Heart right ventricle (tissue), 16 donors: ENCODE results near the gene SPEN. TPM values are rescaled to one million over a fixed set of nuclear protein-coding genes. Genes with fewer than 3 reads are reported as not detected.
"Not testable (repeated sequence)": the region's sequence is repeated elsewhere in the genome, so short reads cannot be mapped to it uniquely, and the experiment has no call there.

Experiments used
- ATAC-seq, 8 donors: fragments of 200-7000 bp; cut with Tn5 transposase; one replicate each; pipeline ENCODE4 v1.9.1; 2020; ENCODE audit warnings: mild to moderate bottlenecking in 8 of 8, moderate library complexity in 8 of 8, moderate number of reproducible peaks in 1 of 8
- DNase-seq, 2 donors: peaks; one replicate each; pipeline ENCODE4 v3.0.0-alpha.2; 2020
- H3K27ac ChIP-seq, 10 donors: fragments of 200-600 bp; sonication (generic) in 2 of 10; one replicate each; pipeline versions ENCODE4 v1.5.0 to v1.8.0; 2020 to 2022; ENCODE audit warnings: mild to moderate bottlenecking in 3 of 10
- H3K27me3 ChIP-seq, 7 donors: fragments of 200-600 bp; one replicate each; pipeline ENCODE4 v1.8.0; 2021 to 2022; ENCODE audit warnings: mild to moderate bottlenecking in 2 of 7
- H3K36me3 ChIP-seq, 9 donors: fragments of 200-600 bp; sonication (generic) in 1 of 9; one replicate each; pipeline versions ENCODE4 v1.5.0 to v1.8.0; 2020 to 2022; ENCODE audit warnings: mild to moderate bottlenecking in 2 of 9
- H3K4me1 ChIP-seq, 9 donors: fragments of 200-600 bp; sonication (generic) in 1 of 9; one replicate each; pipeline versions ENCODE4 v1.5.0 to v1.8.0; 2020 to 2022; ENCODE audit warnings: mild to moderate bottlenecking in 4 of 9
- H3K4me3 ChIP-seq, 10 donors: fragments of 200-600 bp; sonication (generic) in 2 of 10; one replicate each; pipeline versions ENCODE4 v1.5.0 to v1.8.0; 2020 to 2022; ENCODE audit warnings: mild to moderate bottlenecking in 7 of 10, moderate library complexity in 2 of 10
- H3K9me3 ChIP-seq, 11 donors: fragments of 200-600 bp in 10 of 11; sonication (generic) in 2 of 11; one replicate each; pipeline versions ENCODE4 v1.5.0 to v1.8.0; 2013 to 2022; ENCODE audit warnings: mild to moderate bottlenecking in 2 of 11, control low read depth in 1 of 11, moderate library complexity in 1 of 11
- WGBS, 2 donors: extraction: QIAGEN DNeasy Blood & Tissue Kit; methylation state at CpG; one replicate each; pipeline ENCODE4 v1.1.7; 2013; ENCODE audit warnings: inconsistent platforms in 1 of 2; 5-methylcytosine and 5-hydroxymethylcytosine counted together
- intact Hi-C, 10 donors: fragments of 100-400 bp; cut with DNase I; formaldehyde crosslinking; loops; one replicate each; pipeline versions ENCODE4 v1.11.1 to v1.14.2; 2022
- polyA plus RNA-seq, 2 donors: library from polyadenylated mRNA; stranded (reverse); fragments of 200-250 nt; gene quantifications; one replicate each; pipeline ENCODE4 v1.2.3, GENCODE V29; 2013
- total RNA-seq, 10 donors: library from RNA; stranded (reverse); fragmentation: NEBNext Ultra II Directional in 3 of 10; extraction: Animal tissue kit (Norgen Biotek cat#: 25700) in 3 of 10; gene quantifications; one replicate each; pipeline versions ENCODE4 v1.2.1 to v1.2.4, GENCODE V29; 2021 to 2023
- TF ChIP-seq, protein P1 (sequence below), 9 donors: fragments of 200-600 bp; sonication (generic) in 2 of 9; IDR thresholded peaks; one replicate each; pipeline versions ENCODE4 v1.5.0 to v1.8.0; 2021 to 2022; ENCODE audit warnings: antibody characterized with exemption in 9 of 9, mild to moderate bottlenecking in 5 of 9, moderate library complexity in 1 of 9
- donor health status: Arrhythmogenic right ventricular cardiomyopathy.
- donor health status: ischemic (EF 13 %, LVEDD 7.1; RV severe dilation, severe dysfunction).
- donor health status: healthy with polysubstance abuse.
- donor health status: DM: no; HTN: yes; CAD: no.
- donor health status: DM: no; HTN: no; CAD: no.
- donor health status: ischemic (EF 25% LVEDD 6.9; RV normal size, moderate dysfunction).
- donor health status: ischemic (EF 25% LVEDD 5.7; RV mildly dilated, moderate dysfunction).
- donor health status: healthy.
- donor health status: DM: yes; HTN: yes; CAD: no.
- donor health status: Ischemic cardiomyopathy.
- donor health status: ischemic (EF 35%, LVEDD 5.7; RV mildly dilated, moderate dysfunction).
- donor health status: nonischemic (EF 11% LVEDD 7.7; RV severe dilation, severe dysfunction).
- donor health status: DM: yes; HTN: yes; CAD: no.
- donor health status: PGD.
- donor health status: ischemic (EF 29% LVEDD 5.4; RV normal size, mild dysfunction).
- donor health status: nonischemic (EF 23%, LVEDD 6.1; RV moderate dilation, normal function).

Gene SPEN
- total and polyA plus RNA-seq, 12 donors = 11.2 to 34.4 (median 27.1) TPM

DNA sequence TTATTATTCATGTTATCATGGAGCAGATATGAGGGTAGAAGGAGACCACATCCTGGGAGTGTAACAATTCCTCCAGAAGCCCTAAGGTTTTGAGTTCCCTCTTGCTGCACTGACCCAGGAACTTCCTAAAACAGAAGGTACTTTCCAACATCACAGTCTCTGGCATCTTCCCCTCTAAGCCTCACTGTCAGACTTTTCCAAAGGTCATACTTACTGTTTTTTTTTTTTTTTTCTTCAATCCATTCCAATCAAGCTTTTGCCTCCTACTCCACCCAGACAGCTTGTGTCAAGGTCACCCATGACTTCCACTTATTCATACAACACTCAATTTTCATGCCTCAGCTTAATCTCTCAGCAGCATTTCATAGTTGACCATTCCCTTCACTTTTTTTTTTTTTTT lies 21.7 kb upstream of the SPEN start:
- Histone ChIP-seq H3K27ac (peak overlapping the region in 2 of 10 donors; percentile 7 to 41), H3K4me1 (peaks cover 0 to 34% (median 6%) of the 10 kb centered on the region in 9 donors), H3K9me3 (no peaks in the 10 kb centered on the region), H3K36me3 (no peaks in the 10 kb centered on the region), H3K4me3 (no peak overlapping the region), H3K27me3 (no peaks in the 10 kb centered on the region)
- DNase-seq (no peak), ATAC-seq (peak in 4 of 8 donors; percentile 31 to 55 (median 43))
- TF ChIP-seq, protein P1, sequence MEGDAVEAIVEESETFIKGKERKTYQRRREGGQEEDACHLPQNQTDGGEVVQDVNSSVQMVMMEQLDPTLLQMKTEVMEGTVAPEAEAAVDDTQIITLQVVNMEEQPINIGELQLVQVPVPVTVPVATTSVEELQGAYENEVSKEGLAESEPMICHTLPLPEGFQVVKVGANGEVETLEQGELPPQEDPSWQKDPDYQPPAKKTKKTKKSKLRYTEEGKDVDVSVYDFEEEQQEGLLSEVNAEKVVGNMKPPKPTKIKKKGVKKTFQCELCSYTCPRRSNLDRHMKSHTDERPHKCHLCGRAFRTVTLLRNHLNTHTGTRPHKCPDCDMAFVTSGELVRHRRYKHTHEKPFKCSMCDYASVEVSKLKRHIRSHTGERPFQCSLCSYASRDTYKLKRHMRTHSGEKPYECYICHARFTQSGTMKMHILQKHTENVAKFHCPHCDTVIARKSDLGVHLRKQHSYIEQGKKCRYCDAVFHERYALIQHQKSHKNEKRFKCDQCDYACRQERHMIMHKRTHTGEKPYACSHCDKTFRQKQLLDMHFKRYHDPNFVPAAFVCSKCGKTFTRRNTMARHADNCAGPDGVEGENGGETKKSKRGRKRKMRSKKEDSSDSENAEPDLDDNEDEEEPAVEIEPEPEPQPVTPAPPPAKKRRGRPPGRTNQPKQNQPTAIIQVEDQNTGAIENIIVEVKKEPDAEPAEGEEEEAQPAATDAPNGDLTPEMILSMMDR (IDR thresholded peaks at IDR 0.05) = no peak
- intact Hi-C loops = loop anchor here in 1 of 10 donors (10.0 kb wide), 1 partner anchor 139 kb away; no protein-coding TSS in a partner anchor

DNA sequence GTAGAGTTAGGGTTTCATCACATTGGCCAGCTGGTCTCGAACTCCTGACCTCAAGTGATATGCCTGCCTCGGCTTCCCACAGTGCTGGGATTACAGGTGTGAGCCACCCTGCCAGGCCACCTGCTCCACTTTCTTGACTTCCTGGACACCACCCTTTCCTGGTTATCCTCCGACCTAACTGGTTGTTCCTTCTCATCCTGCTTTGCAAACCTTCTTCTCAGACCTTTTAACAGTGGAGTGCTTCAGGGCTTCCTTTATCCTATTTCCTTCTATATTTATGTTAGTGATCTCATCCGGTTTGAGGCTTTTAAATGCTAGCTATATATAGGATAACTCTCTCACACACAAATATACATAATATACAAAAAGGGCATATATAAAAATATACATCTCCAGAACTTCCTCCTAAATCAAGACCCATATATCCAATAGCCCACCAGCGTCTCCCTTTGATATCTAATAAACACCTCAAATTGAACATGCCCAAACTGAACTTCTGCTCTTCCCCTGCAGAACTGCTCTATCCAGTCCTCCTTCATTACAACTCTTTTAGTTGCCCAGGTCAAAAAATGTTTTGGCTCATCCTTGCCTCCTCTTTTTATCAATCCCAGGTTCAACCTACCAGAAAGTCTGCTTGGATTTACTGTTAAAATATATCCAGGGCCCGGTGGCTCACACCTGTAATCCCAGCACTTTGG lies 20.5 kb upstream of the SPEN start:
- no peaks in the 10 kb centered on the region for H3K9me3 ChIP-seq
- H3K4me1 ChIP-seq = peaks cover 0 to 46% (median 7%) of the 10 kb centered on the region in 9 donors
- no peak overlapping the region for H3K4me3 ChIP-seq
- H3K36me3 ChIP-seq = peaks cover 0 to 5% (median 0%) of the 10 kb centered on the region in 9 donors
- no peak for ATAC-seq
- intact Hi-C loops = loop anchor here in 1 of 10 donors (10.0 kb wide), 1 partner anchor 138 kb away; no protein-coding TSS in a partner anchor
- TF ChIP-seq, protein P1 (IDR thresholded peaks at IDR 0.05) = no peak
- no peak overlapping the region for H3K27ac ChIP-seq
- 83 to 87% methylated on average over 6 of the region's 6 CpGs for WGBS, 2 donors
- DNase-seq = no peak
- H3K27me3 ChIP-seq = no peaks in the 10 kb centered on the region

DNA sequence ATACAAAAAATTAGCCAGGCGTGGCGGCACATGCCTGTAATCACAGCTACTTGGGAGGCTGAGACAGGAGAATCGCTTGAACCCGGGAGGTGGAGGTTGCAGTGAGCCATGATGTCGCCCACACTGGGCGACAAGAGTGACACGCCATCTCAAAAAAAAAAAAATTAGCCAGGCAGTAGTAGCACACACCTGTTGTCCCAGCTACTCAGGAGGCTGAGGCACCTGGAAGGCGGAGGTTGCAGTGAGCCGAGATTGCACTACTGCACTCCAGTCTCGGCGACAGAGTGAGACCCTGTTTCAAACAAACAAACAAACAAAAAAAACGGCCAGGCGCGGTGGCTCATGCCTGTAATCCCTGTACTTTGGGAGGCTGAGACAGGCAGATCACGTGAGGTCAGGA lies 19.9 kb upstream of the SPEN start:
- ATAC-seq, H3K9me3 ChIP-seq, DNase-seq, H3K4me3 ChIP-seq, H3K27me3 ChIP-seq, H3K36me3 ChIP-seq, H3K27ac ChIP-seq: not testable (repeated sequence)
- intact Hi-C loops = loop anchor here in 1 of 10 donors (10.0 kb wide), 1 partner anchor 137 kb away; no protein-coding TSS in a partner anchor
- peaks cover 0 to 52% (median 9%) of the 10 kb centered on the region in 9 donors for H3K4me1 ChIP-seq
- 97 to 99% methylated on average over 15 of the region's 15 CpGs for WGBS, 2 donors

DNA sequence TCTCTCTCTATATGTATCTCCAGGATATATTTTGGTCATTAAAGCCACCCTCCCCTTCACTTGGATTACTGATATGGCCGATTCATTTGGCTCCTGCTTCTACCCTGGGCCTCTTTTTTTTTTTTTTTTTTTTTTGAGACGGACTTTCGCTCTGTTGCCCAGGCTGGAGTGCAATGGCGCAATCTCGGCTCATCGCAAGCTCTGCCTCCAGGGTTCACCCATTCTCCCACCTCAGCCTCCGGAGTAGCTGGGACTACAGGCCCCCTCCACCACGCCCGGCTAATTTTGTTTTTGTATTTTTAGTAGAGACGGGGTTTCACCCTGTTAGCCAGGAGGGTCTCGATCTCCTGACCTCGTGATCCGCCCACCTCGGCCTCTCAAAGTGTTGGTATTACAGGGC lies 18.6 kb upstream of the SPEN start:
- not testable (repeated sequence) for H3K36me3 ChIP-seq, ATAC-seq, H3K9me3 ChIP-seq, H3K4me3 ChIP-seq, H3K27me3 ChIP-seq, DNase-seq
- peak overlapping the region in 1 of 10 donors; percentile 75 for H3K27ac ChIP-seq
- peaks cover 3 to 63% (median 20%) of the 10 kb centered on the region in 9 donors for H3K4me1 ChIP-seq
- WGBS, 2 donors = 84 to 87% methylated on average over 13 to 14 of the region's 14 CpGs
- intact Hi-C loops = loop anchor here in 1 of 10 donors (10.0 kb wide), 1 partner anchor 136 kb away; no protein-coding TSS in a partner anchor

DNA sequence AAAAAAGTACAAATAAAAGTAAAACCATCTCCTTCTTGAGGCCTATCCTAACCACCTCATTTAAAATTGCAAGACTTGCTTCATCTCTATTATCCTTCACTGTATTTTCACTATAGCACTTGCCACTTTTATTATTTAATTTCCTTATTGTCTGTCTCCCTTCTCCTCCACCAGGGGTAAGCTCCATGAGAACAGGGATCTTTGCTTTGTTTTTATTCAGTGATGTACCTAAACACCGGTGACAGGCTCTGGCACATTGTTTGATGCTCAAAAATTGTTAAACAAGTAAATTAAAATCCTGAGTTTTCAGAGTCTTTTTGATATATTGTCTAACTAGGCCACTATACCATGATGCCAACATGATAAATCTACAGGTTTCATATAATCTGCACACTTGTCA lies 17.2 kb upstream of the SPEN start:
- ATAC-seq (no peak), DNase-seq (no peak)
- Histone ChIP-seq H3K4me1 (peaks cover 3 to 62% (median 20%) of the 10 kb centered on the region in 9 donors), H3K27ac (peak overlapping the region in 3 of 10 donors; percentile 13 to 75 (median 16)), H3K4me3 (peak overlapping the region in 1 of 10 donors; percentile 27), H3K27me3 (no peaks in the 10 kb centered on the region), H3K36me3 (peaks cover 0 to 5% (median 0%) of the 10 kb centered on the region in 9 donors), H3K9me3 (no peaks in the 10 kb centered on the region)
- 67 to 84% methylated on average over 1 of the region's 1 CpG for WGBS, 2 donors
- intact Hi-C loops = loop anchor here in 4 of 10 donors (5.0 to 10.0 kb wide), 2 partner anchors 55 to 57 kb away; no protein-coding TSS in a partner anchor
- TF ChIP-seq, protein P1 (IDR thresholded peaks at IDR 0.05) = no peak
